Type B pancreatic cell (in vitro differentiated cells): ENCODE measurements around the gene HHIPL1. TPM values are rescaled to one million over a fixed set of nuclear protein-coding genes. Genes with fewer than 3 reads are reported as not detected.

Experiments
- DNase-seq: peaks from one replicate; pipeline ENCODE4 v3.0.0; 2021; ENCODE audit warnings: mixed read lengths; ENCODE audit not compliant: unreplicated experiment; ENCODE audit errors: extremely low spot score
- H3K27ac Mint-ChIP-seq: 2 replicates; pipeline ENCODE4 v1.8.0; 2021; ENCODE audit warnings: mild to moderate bottlenecking, mixed read lengths
- H3K27me3 Mint-ChIP-seq: 2 replicates; pipeline ENCODE4 v1.8.0; 2021; ENCODE audit warnings: mixed read lengths
- H3K36me3 Mint-ChIP-seq: 2 replicates; pipeline ENCODE4 v1.8.0; 2021; ENCODE audit warnings: mixed read lengths
- H3K4me1 Mint-ChIP-seq: one replicate; pipeline ENCODE4 v1.8.0; 2021; ENCODE audit warnings: mixed read lengths; ENCODE audit not compliant: unreplicated experiment
- H3K4me3 Mint-ChIP-seq: 2 replicates; pipeline ENCODE4 v1.8.0; 2021; ENCODE audit warnings: mild to moderate bottlenecking, mixed read lengths
- H3K9me3 Mint-ChIP-seq: 2 replicates; pipeline ENCODE4 v1.8.0; 2021; ENCODE audit warnings: mixed read lengths
- total RNA-seq: library from RNA; stranded (reverse); gene quantifications from 2 replicates; pipeline ENCODE4 v1.2.1, GENCODE V29; 2021; ENCODE audit warnings: low replicate concordance
- TF ChIP-seq, protein P1 (sequence below): fragments of 200-600 bp; sonication (generic); conservative IDR thresholded peaks from 2 replicates; pipeline ENCODE4 v1.5.0; 2021; ENCODE audit warnings: antibody characterized with exemption, mild to moderate bottlenecking

Gene HHIPL1
- total RNA-seq, 1 donor from 2014 or later: 1.4 TPM

DNA sequence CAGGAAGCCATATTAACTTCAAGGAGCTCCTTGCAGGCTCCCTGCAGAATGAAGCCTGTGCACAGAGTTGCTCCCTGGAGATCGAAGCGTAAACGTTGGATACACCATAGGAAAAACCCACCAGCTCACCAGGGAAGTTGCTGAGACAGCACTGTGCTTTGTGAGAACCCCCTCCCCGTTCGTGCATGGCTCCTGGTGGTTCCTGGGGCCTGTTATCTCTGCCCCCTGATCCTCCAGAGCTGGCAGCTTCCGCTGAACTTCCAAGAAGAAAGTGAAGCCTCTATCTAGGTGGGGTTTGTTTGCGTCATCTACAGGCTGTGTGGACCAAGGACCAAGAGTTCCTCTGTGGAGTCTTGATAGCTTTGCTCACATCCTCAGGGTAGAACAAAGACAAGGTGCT is 38.6 kb upstream of the HHIPL1 start:
- H3K36me3 Mint-ChIP-seq: no peaks in the 10 kb centered on the region
- H3K4me1 Mint-ChIP-seq: peaks cover 24% of the 10 kb centered on the region
- DNase-seq: no peak
- H3K9me3 Mint-ChIP-seq: no peaks in the 10 kb centered on the region
- H3K27ac Mint-ChIP-seq: no peak overlapping the region
- TF ChIP-seq, protein P1, sequence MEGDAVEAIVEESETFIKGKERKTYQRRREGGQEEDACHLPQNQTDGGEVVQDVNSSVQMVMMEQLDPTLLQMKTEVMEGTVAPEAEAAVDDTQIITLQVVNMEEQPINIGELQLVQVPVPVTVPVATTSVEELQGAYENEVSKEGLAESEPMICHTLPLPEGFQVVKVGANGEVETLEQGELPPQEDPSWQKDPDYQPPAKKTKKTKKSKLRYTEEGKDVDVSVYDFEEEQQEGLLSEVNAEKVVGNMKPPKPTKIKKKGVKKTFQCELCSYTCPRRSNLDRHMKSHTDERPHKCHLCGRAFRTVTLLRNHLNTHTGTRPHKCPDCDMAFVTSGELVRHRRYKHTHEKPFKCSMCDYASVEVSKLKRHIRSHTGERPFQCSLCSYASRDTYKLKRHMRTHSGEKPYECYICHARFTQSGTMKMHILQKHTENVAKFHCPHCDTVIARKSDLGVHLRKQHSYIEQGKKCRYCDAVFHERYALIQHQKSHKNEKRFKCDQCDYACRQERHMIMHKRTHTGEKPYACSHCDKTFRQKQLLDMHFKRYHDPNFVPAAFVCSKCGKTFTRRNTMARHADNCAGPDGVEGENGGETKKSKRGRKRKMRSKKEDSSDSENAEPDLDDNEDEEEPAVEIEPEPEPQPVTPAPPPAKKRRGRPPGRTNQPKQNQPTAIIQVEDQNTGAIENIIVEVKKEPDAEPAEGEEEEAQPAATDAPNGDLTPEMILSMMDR: no peak
- peaks cover 9% of the 10 kb centered on the region for H3K27me3 Mint-ChIP-seq
- H3K4me3 Mint-ChIP-seq: peak overlapping the region; percentile 34

DNA sequence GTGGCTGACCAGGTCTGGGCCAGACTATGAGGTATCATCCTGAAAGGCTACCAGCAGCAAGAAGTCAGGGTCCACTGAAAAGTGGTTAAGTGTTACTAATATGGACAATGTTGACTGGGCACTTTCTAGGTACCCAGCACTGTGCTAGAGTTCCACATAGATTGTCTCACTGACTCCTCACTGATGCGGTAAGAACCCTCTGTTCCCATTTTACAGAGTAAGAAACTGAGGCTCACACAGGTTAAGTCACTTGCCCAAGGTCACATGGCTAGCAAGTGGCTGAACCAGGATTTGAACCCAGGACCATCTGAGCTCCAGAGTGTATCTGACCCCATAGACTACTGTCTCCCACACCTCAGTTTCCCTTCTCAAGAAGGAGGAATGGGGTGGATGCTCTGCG is 36.3 kb upstream of the HHIPL1 start:
- Mint-ChIP-seq H3K9me3 (no peaks in the 10 kb centered on the region), H3K27me3 (no peaks in the 10 kb centered on the region), H3K27ac (no peak overlapping the region), H3K4me3 (no peak overlapping the region), H3K4me1 (peaks cover 20% of the 10 kb centered on the region), H3K36me3 (no peaks in the 10 kb centered on the region)
- TF ChIP-seq, protein P1: no peak
- DNase-seq: no peak

DNA sequence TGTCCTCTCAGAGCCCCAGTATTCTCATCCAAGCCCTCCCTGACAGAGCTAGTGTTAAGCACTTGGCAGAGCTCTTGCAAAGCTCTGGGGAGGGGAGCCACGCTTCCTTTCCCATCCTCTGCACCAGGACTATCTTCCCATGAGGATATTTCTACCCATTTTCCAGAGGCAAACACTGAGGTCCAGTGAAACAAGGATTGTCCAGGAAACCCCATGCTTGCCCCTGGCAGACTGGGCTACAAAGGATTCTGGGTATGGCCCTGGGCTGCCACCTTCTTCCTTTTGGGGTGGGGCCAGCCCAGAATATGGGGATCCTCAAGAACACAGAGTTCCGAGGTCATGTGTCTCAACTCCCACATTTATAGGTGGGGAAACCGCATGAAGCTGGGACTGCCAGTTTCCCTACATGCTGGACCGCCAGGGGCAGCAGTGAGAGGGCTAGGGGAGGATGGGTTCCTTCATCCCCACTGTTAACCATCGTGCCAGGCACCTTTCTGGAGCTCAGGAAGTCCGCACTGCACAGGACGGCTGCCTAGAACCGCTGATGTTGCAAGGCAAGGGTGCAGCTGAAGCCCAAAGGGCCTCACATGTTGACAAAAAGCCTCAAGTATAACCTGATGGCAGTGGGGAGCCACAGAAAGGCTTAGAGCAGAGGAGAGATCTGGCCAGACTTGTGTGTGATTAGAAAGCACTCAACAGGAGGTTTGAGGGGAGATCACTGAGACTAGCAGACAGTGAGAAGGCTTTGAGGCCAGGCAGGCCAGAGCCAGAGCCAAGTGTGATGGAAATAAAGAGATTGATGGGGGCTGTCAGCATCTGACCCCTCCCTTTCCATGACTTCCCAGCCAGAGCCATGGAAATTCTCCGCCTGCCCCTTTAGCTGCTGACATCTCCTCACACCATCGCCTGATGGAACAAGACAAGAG is 35.4 kb upstream of the HHIPL1 start:
- TF ChIP-seq, protein P1: no peak
- Mint-ChIP-seq H3K27me3 (no peaks in the 10 kb centered on the region), H3K4me1 (peaks cover 20% of the 10 kb centered on the region), H3K4me3 (no peak overlapping the region), H3K36me3 (no peaks in the 10 kb centered on the region), H3K9me3 (no peaks in the 10 kb centered on the region), H3K27ac (no peak overlapping the region)
- DNase-seq: no peak

DNA sequence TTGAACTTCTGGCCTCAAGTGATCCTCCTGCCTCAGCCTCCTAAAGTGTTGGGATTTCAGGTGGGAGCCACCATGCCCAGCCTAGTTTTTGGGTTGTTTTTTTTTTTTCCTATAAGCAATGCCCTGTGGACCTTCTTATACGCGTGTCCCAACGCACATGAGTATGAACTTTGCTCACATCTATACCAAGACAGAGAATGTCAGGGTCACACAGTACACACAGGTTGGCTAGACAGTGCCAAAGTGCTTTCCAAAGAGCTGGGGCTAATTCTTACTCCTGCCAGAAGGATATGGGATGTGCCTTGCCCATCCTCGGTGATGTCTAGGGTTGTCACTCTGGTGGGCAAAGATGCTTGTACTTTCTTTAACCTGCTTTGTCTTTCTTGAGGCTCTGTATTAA is 33.3 kb upstream of the HHIPL1 start:
- Mint-ChIP-seq H3K4me1 (peaks cover 25% of the 10 kb centered on the region), H3K27ac (peak overlapping the region; percentile 88), H3K9me3 (no peaks in the 10 kb centered on the region), H3K27me3 (no peaks in the 10 kb centered on the region), H3K36me3 (no peaks in the 10 kb centered on the region), H3K4me3 (peak overlapping the region; percentile 60)
- DNase-seq: no peak
- TF ChIP-seq, protein P1: no peak

DNA sequence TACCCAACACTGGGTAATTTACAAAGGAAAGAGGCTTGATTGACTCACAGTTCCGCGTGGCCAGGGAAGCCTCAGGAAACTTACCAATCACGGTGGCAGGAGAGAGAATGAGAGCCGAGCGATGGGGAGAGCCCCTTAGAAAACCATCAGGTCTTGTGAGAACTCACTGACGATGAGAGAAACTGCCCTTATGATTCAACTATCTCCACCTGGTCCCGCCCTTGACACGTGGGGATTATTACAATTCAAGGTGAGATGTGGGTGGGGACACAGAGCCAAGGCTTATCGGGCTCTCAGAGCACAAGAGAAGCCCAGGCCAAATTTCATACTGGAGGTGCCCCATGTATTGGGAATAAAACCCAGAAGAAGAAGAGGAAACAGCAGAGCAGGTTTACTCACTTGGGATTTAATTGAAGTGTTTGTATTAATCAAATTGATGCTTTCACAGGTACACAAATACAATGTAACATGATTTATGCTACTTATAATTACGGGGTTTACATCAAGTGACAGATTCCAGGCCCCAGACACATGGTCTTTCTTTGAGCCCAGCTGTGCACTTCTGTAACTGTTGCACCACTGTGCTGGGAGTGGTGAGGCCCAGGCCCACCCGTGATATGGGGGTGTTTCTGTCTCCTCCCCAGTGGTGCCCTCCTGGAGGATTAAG is 32.7 kb upstream of the HHIPL1 start:
- peak overlapping the region; percentile 60 for H3K4me3 Mint-ChIP-seq
- H3K36me3 Mint-ChIP-seq: no peaks in the 10 kb centered on the region
- peak overlapping the region; percentile 88 for H3K27ac Mint-ChIP-seq
- TF ChIP-seq, protein P1: no peak
- peaks cover 30% of the 10 kb centered on the region for H3K4me1 Mint-ChIP-seq
- no peaks in the 10 kb centered on the region for H3K9me3 Mint-ChIP-seq
- no peaks in the 10 kb centered on the region for H3K27me3 Mint-ChIP-seq
- no peak for DNase-seq
